ENCODE measurements around the gene UBE2G2.

The UBE2G2 gene

GRCh38 chr21:44749116-44749758, 52.4 kb downstream of the UBE2G2 start:
- no peak for DNase-seq (ENCODE audit: low read depth)

GRCh38 chr21:44748621-44749020, 53.0 kb downstream of the UBE2G2 start:
- DNase-seq (ENCODE audit: low read depth), result no peak

- DNase-seq (ENCODE audit: low read depth), result no peak
Observed at GRCh38 chr21:44742418-44743153, 59.0 kb downstream of the UBE2G2 start.

GRCh38 chr21:44741921-44742320, 59.7 kb downstream of the UBE2G2 start:
- no peak for DNase-seq (ENCODE audit: low read depth)

- no peak for DNase-seq (ENCODE audit: low read depth)
Observed at GRCh38 chr21:44740742-44741141, 60.9 kb downstream of the UBE2G2 start.

GRCh38 chr21:44739316-44739715, 62.3 kb downstream of the UBE2G2 start:
- no peak for DNase-seq (ENCODE audit: low read depth)

- no peak for DNase-seq (ENCODE audit: low read depth)
Observed at GRCh38 chr21:44738621-44739020, 63.0 kb downstream of the UBE2G2 start.

GRCh38 chr21:44737706-44738354, 63.8 kb downstream of the UBE2G2 start:
- no peak for DNase-seq (ENCODE audit: low read depth)

- DNase-seq (ENCODE audit: low read depth), result no peak
Observed at GRCh38 chr21:44736291-44737004, 65.2 kb downstream of the UBE2G2 start.

- DNase-seq (ENCODE audit: low read depth), result no peak
Observed at GRCh38 chr21:44735821-44736220, 65.8 kb downstream of the UBE2G2 start.

GRCh38 chr21:44734841-44735240, 66.8 kb downstream of the UBE2G2 start:
- no peak for DNase-seq (ENCODE audit: low read depth)

- DNase-seq (ENCODE audit: low read depth), result no peak
Observed at GRCh38 chr21:44734026-44734745, 67.4 kb downstream of the UBE2G2 start.

- DNase-seq (ENCODE audit: low read depth), result no peak
Observed at GRCh38 chr21:44732956-44733355, 68.7 kb downstream of the UBE2G2 start.

- no peak for DNase-seq (ENCODE audit: low read depth)
Observed at GRCh38 chr21:44732263-44732662, 69.4 kb downstream of the UBE2G2 start.

GRCh38 chr21:44730951-44731579, 70.6 kb downstream of the UBE2G2 start:
- DNase-seq (ENCODE audit: low read depth), result no peak

GRCh38 chr21:44730028-44730395, 71.6 kb downstream of the UBE2G2 start:
- no peak for DNase-seq (ENCODE audit: low read depth)

- no peak for DNase-seq (ENCODE audit: low read depth)
Observed at GRCh38 chr21:44729336-44730027, 72.1 kb downstream of the UBE2G2 start.

GRCh38 chr21:44728716-44729115, 72.9 kb downstream of the UBE2G2 start:
- no peak for DNase-seq (ENCODE audit: low read depth)

GRCh38 chr21:44727757-44728156, 73.9 kb downstream of the UBE2G2 start:
- DNase-seq (ENCODE audit: low read depth), result no peak

GRCh38 chr21:44727321-44727720, 74.3 kb downstream of the UBE2G2 start:
- DNase-seq (ENCODE audit: low read depth), result no peak

- no peak for DNase-seq (ENCODE audit: low read depth)
Observed at GRCh38 chr21:44726826-44727225, 74.8 kb downstream of the UBE2G2 start.

Measured in activated T-cell treated with anti-CD3 and anti-CD28 coated beads for 1 hour (primary cell).